Femur (tissue), 1 donor: ENCODE data around the gene MAP4K5.
A peak's percentile ranks its signal among the peaks of the same experiment; 100 is the strongest.

Source experiments
- DNase-seq: peaks from one replicate; pipeline ENCODE4 v3.0.0-alpha.2; 2017

Gene MAP4K5

DNA sequence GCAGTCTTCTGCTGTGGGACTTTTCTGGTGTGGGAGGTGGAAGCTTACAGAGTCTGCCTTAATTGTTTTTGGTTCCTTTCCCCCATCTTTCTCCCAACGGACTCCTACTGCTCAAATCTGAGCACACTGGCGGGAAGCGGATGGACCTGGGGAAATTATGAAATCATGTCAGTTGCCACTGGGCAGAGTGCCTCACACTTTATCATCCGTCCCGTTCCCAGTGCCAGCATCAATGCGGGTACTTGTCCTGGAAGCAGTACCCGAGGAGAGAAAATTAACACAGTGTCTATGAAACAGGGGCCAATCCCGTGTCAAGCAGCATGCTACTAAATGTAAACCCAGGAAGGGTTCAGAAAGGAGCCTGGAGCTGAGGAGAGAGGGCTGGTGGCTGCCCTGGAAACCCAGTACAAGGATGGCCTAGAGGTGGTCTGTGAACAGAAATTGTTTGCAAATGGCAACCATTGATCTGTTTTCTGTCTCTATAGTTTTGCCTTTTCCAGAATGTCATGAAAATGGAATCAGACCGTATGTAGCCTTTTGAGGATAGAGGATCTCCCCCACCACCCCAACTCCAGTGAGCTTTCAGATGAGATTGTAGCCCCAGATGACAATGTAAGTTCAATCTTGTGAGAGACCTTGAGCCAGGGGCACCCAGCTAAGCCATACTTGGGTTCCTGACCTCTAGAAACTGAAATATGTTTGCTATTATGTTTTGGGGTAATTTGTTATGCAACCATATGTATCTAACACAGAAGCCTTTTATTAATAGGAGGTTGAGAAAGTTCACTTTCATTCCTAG lies 134.8 kb downstream of the MAP4K5 start:
- peak; percentile 38 for DNase-seq

DNA sequence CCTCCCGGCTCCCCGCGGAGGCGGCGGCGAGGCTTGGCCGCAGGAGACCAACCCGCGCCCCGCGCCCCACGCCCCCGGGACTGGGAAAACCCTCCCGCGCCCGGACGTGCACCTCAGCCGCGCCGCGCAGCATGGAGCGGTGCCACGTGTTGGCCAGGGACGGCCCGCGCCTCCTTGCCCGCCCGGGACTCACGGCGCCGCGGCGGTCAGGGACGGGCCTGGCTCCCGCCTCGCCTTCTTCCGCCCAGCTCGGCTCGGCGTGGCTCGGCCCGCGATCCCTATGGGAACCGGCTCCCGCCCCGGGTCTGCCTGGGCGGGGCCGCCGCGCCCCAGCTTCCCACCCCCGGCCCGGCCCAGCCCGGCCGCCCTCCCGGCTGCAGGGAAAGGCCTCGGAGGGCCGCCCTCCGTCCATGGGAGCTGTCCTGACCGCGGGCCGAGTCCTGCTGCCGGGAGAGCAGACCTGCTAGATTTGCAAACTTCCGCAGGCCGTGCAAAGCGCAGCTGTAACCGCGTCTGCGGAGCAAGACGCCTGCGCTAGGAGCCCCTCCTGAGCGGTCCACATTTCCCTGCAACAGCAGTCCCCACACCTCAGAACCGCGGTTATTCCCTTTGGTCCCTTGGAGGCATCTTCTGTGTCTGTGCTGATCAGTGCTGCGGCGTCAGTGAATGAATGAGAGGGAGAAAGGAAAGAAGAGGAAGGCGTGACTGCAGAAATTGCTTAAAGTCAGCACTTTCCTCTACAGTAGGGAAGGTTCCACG lies 135.6 kb downstream of the MAP4K5 start, which contains the start of gene CDKL1:
TSS of gene CDKL1 (minus strand) at position 251 of the 759 bp plus-strand sequence. CDS start 1,013 bp downstream, outside the sequence.
- peak; percentile 78 for DNase-seq

DNA sequence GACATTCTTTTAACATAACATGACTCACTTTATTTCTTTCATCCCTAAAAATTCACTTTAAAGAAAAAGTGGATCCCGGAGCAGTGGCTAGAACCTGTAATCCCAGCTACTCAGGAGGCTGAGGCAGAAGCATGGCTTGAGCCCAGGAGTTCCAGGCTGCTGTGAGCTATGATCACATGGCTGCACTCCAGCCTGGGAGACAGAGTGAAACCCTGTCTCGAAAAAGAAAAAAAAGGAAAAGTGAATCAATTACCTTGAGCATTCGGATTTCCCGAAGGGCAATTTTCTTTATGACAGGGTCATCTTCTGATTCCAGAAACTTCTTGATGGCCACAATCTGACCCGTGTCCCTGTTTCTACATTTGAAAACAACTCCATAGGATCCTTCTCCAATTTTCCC lies 136.9 kb downstream of the MAP4K5 start:
- no peak for DNase-seq

DNA sequence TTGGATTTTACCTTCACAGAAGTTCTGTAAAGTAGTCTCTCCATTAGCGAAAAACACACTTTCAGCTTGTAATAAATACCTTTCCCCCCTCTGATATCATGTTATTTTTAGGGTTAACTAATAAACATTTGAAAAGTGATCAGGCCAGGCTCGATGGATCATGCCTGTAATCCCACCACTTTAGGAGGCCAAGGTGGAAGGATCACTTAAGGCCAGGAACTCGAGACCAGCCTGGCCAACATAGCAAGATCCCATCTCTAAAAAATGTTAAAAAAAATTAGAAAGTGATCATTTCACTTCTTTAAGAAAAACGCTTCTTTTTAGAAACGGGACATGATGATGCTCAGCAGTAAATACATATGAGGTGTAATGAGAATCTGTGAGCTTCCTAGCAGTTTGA lies 137.7 kb downstream of the MAP4K5 start:
- no peak for DNase-seq

DNA sequence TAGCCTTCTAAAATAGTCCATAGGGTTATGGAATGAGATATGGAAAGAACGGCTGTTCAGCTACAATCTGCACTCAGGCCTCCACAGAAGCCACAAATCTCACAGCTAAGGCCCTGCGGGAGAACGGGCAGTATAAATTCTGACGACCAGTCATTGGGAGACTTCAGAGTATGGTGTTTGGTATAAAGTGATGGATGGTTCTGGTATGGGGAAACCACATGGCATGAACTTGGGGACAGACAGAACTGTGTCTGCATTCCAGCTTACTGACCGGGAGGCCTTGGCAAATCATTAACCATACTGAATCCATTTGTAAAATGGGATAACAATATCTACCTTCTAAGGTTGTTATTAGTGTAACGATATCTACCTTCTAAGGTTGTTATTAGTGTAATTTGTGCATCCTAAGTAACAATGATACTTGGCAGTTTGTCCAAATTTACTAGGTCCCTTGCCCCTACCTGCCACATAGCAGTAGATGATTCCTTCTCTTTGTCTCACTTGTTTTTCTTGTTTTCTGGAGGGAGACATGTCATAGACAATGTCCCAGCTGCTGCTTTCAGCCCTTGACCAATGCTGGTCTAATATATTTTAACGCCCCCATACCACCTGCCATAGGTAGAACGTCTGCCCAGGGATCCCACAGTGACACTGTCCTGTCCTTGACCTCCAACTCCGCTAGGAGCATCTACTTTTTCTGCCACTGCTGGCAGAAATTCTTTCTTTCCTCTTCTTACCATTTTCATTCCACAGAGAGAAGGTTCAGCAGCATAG lies 142.5 kb downstream of the MAP4K5 start:
- DNase-seq, result no peak

DNA sequence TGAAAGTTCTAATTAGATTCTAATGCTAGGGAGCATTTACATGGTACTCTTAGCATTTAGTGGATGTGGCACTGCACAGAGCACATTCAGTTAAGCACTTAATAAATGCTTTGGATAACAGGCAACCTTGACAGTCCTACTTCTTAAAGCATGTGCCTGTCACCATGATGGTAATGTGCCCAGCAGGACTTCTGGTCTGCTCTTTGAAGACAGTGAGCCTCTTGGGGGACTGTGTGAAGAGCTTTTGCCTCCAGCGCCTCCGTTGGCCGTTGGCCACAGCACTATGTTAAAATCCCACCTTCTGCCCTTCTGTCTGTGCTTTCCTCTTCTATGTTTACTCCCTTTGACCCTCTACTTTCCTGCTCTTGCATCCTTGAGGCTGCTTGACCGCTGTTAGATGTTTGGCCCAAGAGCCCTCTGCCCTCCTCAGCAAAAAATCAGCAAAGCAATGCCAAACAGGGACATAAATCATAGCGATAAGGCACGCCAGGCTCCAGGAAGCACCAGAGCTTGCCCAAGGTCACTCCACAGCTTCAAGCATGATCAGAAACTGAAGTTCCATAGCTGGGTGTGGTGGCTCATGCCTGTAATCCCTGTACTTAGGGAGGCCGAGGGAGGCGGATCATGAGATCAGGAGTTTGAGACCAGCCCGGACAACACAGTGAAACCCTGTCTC lies 144.0 kb downstream of the MAP4K5 start:
- no peak for DNase-seq

DNA sequence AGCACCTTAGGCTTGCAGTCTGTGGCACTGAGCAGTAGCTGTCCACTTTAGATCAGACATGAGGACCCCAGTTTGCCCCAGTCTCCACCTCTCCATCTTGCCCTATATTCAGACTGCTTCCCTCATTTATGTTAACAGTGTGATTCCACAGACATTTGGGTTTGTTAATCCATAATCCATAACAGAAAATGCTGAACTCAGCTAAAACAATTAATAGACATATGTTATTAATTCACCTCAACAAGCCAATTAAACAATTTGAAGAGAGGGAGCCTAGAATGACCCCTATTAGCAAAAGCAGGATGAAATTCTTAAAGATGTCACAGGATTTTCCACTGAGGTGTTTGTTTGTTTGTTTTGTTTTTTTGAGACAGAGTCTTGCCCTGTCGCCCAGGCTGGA lies 144.8 kb downstream of the MAP4K5 start:
- DNase-seq, result no peak

DNA sequence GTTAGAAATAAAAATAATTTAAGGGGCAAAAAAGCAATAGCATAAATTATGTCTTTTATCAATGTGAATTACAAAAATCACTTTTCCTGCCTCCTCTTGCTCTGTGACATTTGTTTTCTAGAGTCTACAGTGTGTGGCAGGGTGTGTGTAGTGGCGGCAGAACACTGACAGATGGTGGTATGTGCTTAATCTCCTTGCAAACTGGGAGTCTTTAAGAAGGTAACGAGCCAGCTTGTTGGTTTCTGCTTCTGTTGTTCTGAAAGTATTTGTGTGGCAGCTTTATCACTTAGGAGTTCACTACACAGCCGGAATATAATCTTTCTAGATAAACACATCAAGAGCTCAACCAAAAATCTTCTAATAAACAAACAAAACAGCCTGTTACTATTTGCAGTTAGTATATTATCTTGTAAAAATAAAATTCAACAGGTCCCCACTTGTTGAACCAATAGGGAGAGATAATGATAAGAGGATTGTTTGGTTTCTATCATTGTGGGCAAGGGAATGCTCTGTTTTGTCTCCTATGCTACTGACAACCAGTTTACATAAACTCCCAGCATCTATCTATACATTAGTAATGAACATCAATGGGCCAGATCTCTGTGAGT lies 148.6 kb downstream of the MAP4K5 start:
- no peak for DNase-seq

DNA sequence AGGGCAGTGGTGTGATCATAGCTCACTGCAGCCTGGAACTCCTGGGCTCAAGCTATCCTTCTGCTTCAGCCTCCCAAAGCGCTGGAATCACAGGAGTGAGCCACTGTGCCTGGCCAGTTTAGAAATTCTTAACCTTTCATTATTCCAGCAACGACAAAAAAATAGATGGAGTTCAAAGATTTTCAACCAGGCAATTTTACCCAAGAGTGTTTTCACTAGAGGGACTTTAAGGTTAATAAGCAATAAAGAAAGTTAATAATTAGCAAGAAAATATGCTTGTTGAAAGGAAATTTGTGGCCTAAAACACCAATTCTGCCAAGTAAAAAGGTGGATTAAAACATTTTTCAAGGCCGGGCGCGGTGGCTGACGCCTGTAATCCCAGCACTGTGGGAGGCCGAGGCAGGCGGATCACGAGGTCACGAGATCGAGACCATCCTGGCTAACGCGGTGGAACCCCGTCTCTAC lies 150.5 kb downstream of the MAP4K5 start:
- no peak for DNase-seq

DNA sequence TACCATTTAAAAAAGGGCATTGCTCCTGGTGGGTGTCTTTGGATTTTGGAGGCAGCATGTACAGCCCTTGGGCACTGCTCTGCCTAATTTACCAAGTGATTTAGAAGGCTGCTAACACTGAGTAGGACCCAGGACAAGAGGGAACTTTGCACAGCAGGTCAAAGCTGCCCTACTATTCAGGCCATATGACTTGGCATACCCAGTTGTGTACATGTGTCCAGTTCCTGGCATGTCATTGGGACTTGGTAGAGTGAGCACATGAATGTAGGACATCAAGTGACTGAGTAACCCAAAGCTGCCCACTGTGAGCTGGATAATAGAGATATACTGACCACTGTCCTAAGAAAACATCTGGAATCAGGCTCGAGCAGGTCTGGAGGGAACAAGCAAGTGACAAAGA lies 151.4 kb downstream of the MAP4K5 start:
- DNase-seq, result no peak

DNA sequence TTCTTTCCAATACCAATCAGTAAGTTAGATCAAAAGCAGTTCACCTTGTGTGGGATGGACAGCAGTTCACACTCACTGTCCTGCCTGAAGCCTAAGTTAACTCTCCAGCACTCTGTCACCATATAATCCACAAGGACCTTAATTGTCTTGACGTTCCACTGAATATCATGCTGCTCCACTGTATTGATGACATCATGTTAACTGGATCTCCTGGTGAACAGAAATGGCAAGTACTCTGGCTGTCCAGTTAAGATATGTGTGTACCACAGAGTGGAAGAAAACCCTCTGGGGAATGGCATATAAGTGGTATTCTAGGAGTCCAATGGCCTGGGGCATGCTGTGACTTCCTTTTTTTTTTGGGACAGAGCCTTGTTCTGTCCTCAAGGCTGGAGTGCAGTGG lies 151.9 kb downstream of the MAP4K5 start:
- no peak for DNase-seq

DNA sequence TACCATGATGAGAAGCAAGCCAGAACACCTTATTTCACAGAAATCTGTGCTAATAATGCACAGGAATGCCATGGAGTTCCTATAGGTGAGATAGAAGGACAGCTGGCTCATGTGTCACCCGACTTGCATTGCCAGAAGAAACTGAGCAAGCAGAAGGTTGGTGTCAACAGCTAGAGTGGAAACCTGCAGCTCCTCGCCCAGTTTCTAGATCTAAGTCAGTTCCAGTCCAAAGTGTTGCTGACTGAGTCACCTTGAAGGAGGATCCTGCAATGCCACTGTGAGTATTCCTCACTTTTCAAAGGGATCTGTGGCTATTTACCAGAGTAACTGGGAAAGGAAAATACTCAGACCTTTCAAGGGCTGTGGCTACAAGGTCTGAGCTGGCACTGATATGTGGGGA lies 152.8 kb downstream of the MAP4K5 start:
- DNase-seq, result no peak

DNA sequence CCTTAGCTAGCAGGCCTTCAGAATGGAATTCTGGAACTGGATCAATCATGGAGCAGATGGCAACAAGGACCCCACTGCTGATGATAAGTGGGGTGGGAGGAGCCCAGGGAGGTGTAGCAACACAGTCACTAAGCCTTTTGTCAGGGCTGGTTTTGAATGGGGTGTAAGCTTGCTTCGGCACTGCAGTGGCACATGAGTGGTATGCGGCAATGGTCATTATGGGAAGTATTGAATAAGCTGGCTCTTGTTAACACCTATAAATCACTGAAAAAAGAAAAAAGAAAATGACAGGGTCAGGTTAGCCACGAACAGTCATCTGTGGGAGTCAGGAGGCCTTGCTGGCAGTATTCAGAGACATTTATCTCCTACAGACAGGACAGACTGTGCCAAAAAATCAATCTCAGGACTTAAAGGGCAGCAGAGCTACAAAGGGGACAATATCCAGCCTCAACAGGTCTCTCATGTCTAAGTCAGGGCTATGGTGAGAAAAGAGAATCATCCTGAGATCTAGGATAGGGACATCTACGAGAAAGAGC lies 154.8 kb downstream of the MAP4K5 start:
- DNase-seq, result no peak

DNA sequence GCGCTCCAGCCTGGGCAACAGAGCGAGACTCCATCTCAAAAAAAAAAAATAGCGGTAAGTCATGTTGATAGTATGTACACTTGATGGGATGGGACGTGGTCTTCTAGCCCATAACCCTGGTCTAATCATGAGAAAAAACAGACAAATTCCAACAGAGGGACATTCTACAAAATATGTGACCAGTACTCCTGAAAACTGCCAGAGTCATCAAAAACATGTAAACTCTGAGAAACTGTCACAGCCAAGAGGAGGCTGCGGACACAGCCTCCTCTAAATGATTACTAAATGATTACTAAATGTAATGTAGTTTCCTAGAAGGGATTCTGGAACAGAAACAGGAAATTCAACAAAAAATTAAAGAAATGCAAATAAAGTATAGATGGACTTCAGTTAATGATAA lies 156.6 kb downstream of the MAP4K5 start:
- no peak for DNase-seq

DNA sequence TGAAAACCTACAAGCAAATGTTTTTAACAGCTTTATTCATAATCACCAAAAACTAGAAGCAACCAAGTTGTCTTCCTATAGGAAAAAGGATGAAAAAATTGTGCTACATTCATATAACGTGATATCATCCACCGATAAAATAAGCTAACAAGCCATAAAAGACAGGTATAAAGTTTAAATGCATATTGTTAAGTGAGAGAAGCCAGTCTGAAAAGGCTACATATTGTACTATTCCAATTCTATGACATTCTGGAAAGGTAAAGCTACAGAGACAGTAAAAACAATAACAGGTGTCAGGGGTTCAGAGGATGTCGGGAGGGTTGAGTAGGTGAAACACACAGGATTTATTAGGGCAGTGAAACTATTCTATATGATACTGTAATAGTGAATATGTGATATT lies 158.4 kb downstream of the MAP4K5 start:
- no peak for DNase-seq

DNA sequence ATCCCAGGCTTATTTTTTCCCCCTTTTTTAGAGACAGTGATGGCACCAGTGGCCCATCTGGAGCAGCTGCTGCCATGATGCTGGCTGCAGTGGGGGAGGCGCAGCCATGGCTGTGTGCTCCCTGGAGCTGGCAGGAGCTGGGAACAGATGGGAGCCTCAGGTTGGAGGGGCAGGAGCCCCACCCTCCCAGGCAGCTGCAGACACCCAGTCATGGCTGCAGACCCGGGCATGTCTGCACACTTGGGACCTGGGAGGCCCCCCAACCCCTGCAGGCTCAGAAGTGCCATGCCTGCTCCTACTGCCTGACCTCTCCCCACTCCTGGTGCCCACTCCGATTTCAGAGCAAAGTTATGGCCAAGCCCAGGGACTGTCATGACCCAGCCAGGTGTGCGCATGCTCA lies 160.8 kb downstream of the MAP4K5 start:
- DNase-seq, result no peak
